Lung microvascular endothelial cell (primary cell): Measurements from ENCODE around the gene RAD23B. TPM values are rescaled to one million over a fixed set of nuclear protein-coding genes. Genes with fewer than 3 reads are reported as not detected.

Experiments used
- DNase-seq, 2 donors: peaks; one replicate each; pipeline versions ENCODE4 v3.0.0 to v3.0.0-alpha.2; 2010; ENCODE audit warnings: low read depth in 2 of 2
- total RNA-seq: library from RNA; depleted of rRNA; stranded (reverse); fragments of >200 nt; gene quantifications from 2 replicates; pipeline ENCODE4 v1.2.1, GENCODE V29; 2014

RAD23B gene
- total RNA-seq, 1 donor from 2014 or later, result 66.3 TPM

- DNase-seq, result no peak
Measured at GRCh38 chr9:107334103-107334776, 51.2 kb downstream of the RAD23B start.

GRCh38 chr9:107335331-107335730 is 52.3 kb downstream of the RAD23B start:
- no peak for DNase-seq

GRCh38 chr9:107336718-107337360 is 53.8 kb downstream of the RAD23B start:
- peak; percentile 13 to 29 for DNase-seq

- no peak for DNase-seq
Measured at GRCh38 chr9:107337676-107338590, 54.9 kb downstream of the RAD23B start.

- DNase-seq, result no peak
Measured at GRCh38 chr9:107338911-107339659, 56.0 kb downstream of the RAD23B start.

- DNase-seq, result peak; percentile 66 to 75
Measured at GRCh38 chr9:107340920-107341632, 58.0 kb downstream of the RAD23B start.

GRCh38 chr9:107342476-107343161 is 59.5 kb downstream of the RAD23B start:
- DNase-seq, result no peak

- no peak for DNase-seq
Measured at GRCh38 chr9:107345327-107345726, 62.2 kb downstream of the RAD23B start.

GRCh38 chr9:107348836-107349235 is 65.8 kb downstream of the RAD23B start:
- no peak for DNase-seq

GRCh38 chr9:107350443-107350842 is 67.4 kb downstream of the RAD23B start:
- DNase-seq, result no peak

- no peak for DNase-seq
Measured at GRCh38 chr9:107351382-107352045, 68.4 kb downstream of the RAD23B start.

- DNase-seq, result no peak
Measured at GRCh38 chr9:107355394-107355793, 72.3 kb downstream of the RAD23B start.

GRCh38 chr9:107358986-107359385 is 75.9 kb downstream of the RAD23B start:
- DNase-seq, result no peak

GRCh38 chr9:107360098-107360497 is 77.0 kb downstream of the RAD23B start:
- no peak for DNase-seq

- no peak for DNase-seq
Measured at GRCh38 chr9:107361816-107362215, 78.7 kb downstream of the RAD23B start.

- DNase-seq, result no peak
Measured at GRCh38 chr9:107363516-107364152, 80.6 kb downstream of the RAD23B start.

GRCh38 chr9:107367727-107368502 is 84.8 kb downstream of the RAD23B start:
- DNase-seq, result no peak

- DNase-seq, result no peak
Measured at GRCh38 chr9:107368696-107369095, 85.6 kb downstream of the RAD23B start.
